ELF-1 (cell line): ENCODE results near the gene PHKA1.
"Not testable (repeated sequence)": the region's sequence is repeated elsewhere in the genome, so short reads cannot be mapped to it uniquely, and the experiment has no call there.

Source experiments
- DNase-seq: peaks from one replicate; pipeline ENCODE4 v3.0.0-alpha.2; 2016; ENCODE audit warnings: low read depth, low spot score

Gene PHKA1

DNA sequence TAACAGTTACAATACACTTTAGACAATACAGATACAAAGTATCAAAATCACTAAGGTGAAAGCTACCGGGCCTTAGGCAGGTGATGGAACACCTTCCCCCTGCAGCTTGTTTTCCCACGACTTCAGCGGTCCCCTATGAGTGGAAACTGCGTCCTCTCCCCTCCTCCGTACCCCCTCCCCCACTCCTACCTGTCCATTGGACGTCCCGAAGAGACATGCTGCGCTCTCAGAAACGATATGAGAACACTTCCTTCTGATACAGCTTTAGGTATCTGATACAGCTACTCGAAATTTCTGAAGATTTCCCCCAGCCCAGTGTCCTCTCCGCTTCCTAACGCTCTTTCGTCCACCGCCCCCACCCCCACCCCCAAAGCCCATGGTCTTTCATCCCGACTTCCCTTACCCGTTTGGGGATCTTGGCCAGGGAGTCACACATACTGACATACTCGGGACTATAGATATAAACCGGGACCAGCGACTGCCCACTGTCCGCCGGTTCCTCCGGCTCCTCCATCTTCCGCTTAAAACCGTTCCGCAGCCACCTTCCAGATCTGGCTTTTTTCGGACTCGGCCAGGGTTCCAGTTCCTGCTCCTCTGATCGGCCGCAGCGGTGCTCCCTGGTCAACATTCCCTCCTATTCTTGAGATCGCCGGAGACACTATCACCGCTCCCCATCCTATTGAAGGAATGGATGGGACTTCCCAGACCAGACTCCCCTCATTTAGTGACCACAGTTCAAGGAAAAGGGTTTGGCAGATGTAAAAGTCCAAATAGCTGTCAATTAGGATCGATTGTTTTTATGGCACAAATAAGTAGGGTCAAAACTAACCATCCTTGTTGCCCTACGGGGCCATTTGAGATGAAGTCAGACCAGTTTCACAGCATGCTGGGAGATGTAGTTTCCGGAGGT, 141.6 kb downstream of the PHKA1 start, which contains the start of gene HDAC8:
Gene HDAC8 (minus strand): TSS at position 596 of the 910 bp plus-strand sequence. CDS start 82 bp downstream, at position 514.
- DNase-seq = peak; percentile 90

DNA sequence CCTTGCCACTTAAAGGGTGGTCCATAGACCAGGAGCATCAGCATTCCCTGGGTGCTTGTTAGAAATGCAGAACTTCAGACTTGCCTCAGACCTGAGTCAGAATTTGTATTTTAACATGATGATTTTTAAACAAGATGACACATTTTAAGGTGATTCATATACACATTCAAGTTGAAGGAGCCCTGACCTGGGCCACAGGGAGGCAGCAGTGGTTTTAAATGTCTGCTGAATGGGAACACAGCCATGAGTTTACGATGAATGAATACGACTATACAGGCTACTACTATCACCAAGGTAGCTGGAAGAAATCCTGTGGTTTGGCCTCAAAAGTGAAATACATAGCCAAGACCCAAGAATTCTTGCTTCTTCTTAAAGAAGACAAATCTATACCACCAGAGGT, 144.3 kb downstream of the PHKA1 start:
- DNase-seq = no peak

DNA sequence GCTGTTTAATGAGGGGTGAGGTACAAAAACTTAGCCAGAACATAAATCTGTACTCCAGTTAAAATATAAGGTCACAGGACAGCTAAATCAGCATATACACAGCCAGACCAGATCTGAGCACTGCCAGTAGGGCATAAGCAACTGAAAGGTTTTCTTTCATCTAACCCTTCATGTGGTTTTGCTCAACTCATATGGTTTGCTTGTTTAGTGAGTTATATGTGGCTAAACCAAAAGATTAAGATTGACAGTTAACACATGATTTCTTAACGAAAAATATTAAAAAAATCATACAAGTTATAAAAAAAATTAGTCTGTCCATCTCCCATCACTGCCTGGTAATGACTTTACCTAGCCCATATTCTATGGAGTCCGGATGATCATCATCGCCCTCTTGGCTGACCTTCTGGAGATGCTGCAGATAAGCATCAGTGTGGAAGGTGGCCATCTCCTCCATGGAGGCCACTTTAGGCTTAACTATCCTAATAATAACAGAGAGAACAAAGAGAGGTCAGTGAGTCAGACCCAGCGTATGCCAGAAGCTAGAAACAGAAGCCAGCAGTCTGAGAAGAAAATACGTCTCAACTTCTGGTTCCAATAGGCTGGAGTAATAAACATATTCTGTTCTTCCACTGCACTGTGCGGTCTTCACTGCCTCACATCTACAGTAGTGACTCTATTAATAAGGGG, 145.6 kb downstream of the PHKA1 start:
- DNase-seq = no peak

DNA sequence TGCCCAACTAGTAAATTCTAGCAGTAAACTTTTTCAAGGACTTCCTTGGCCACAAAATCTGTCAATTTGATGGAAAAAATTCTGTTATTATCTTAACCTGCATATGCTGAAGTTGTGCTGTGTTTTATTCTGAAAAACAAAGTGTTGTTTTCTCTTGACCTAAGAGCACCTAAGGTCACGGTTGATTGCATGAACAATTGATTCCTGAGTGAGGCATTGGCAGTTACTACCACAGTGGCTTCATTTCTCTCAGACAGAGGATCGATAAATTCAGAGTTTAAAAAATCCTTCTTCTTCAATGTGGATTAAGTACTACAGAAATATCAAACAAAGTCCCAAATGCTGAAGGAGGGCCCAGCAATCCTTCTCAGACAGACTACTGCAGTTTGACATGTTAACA, 147.7 kb downstream of the PHKA1 start:
- no peak for DNase-seq

DNA sequence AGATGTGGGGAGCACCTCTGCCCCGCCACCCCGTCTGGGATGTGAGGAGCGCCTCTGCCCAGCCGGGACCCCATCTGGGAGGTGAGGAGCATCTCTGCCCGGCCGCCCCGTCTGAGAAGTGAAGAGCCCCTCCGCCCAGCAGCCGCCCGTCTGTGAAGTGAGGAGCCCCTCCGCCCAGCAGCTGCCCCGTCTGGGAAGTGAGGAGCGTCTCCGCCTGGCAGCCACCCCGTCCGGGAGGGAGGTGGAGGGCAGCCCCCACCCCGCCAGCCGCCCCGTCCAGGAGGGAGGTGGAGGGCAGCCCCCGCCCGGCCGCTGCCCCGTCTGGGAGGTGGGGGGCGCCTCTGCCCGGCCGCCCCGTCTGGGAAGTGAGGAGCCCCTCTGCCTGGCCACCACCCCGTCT, 154.5 kb downstream of the PHKA1 start:
- DNase-seq = not testable (repeated sequence)

DNA sequence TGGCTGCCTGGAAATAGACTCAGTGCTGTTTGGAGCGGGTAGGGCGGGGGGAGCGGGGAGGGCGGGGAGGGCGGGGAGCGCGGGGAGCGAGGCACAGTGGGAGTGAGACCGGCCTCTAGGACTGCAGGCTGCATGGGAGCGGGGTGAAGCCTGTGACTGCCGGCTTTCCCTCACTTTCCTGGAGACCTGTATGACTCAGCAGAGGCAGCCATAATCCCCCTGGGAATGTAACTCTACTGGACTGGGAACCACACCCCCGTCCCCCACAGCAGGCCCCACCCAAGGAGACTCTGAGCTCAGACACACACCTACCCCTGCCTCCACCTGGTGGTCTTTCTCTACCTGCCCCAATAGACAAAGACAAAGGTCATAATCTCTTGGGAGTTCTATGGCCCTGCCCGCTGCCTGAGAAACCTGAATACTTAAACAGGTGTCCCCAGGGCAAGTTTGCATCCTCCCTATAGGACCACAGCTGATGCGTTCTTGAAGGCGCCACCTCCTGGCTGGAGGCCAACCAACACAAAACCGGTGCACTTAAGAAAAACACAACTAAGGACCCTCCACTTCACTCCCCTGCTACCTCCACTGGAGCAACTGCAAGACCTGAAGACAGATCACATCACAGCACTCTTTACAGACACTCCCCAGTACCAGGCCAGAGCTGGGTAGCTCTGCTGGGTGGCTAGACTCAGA, 159.5 kb downstream of the PHKA1 start:
- peak; percentile 97 for DNase-seq

DNA sequence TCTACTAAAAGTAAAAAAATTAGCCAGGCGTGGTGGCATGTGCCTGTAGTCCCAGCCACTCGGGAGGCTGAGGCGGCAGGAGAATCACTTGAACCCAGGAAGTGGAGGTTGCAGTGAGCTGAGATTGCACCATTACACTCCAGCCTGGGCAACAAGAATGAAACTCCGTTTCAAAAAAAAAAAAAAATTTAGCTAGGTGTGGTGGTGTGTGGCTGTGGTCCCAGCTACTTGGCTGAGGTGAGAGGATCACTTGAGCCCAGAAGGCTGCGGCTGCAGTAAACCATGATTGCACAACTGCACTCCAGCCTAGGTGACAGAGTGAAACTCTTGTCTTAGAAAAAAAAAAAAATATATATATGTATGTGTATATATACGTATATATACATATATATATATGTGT, 161.7 kb downstream of the PHKA1 start:
- DNase-seq = not testable (repeated sequence)

DNA sequence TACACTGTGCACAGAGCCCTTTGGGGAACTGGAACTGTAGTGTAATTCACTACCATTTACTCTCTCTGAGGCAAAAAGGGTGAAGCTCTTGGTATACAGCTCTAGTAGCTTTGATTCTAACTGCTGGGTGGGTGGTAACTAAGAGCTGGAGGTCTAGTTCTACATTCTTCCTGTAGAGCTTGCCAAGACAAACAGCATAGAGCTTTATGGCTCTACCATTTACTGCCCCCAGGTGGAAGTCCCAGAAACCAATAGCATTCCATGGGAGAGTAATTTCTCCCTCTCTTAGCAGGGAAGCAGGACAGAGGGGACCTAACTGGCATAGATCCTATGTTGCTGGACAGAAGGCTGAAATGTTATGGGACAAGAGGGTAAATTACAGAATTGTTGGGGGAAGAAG, 168.1 kb downstream of the PHKA1 start:
- DNase-seq = no peak

DNA sequence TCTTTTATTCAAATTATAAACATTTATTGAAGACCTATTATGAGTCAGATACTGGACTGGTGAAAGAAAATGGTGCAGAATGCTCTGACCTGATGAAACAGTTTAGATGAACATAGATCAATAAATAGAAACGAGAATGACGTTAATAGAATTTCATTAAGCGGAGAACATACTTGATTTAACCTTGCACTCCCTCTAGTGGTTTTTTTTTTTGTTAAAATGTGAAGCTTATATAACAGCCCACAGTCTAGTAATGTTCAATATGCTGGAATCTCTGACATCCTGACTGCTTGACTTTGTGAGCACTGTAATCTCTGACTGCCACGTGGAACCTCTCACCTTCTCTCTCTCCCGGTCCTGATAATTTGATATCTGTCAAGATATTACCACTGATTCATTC, 173.8 kb downstream of the PHKA1 start:
- DNase-seq = no peak

DNA sequence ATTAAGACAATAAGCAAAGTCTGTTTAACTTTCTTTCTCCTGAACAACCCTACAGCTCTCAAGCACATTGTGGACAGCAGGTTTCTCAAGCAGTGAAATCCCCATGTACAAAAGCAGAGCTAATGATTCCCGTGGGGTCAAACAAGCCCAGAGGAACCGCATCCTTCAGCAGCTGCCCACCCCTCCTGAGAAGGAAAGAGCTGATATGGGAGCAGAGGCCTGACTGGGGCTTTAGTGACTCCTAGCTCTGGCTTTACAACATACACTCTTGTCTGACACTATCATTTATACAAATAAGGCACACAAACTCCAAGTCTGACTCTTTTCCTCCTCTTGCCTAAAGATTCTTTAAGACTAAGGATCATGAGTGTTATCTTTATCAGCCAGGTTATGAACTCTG, 174.3 kb downstream of the PHKA1 start:
- no peak for DNase-seq

DNA sequence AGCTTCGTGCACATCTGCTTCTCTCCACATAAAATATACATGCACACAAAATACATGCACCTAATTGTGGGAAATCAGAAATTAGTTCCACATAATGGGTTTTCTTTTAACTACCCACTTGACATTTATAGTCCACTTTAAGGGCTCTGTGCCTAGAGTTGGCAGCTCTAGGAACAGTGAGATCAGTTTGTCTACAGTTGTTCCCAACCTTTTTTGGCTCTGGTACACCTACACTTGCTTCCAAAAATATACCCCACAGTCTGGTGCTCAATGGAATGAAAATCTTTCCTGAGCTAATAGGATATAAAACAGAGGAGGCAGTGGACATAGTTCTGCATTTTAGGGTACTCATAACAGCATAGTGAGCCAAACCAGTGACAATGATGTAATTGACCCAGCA, 177.6 kb downstream of the PHKA1 start:
- no peak for DNase-seq

DNA sequence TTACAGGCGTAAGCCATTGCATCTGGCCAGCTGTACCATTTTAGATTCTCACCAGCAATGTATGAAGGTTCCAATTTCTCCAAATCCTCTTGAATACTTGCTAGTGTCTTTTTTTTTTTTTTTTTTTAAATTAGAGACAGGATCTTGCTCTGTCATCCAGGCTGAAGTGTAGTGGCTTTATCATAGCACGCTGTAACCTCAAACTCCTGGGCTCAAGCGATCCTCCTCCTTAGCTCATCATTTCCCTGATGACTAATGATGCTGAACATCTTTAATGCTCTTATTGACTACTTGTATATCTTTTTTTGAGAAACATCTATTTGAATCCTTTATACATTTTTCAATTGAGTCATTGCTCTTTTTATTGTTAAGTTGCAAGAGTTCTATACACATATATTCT, 181.7 kb downstream of the PHKA1 start:
- no peak for DNase-seq
